D721Med (cell line): ENCODE measurements around the gene CD6.

Source experiments
- DNase-seq: peaks from one replicate; pipeline ENCODE4 v3.0.0; 2011; ENCODE audit warnings: low spot score; ENCODE audit not compliant: insufficient read length
- FAIRE-seq: peaks from 2 replicates; lab custom pipeline; 2011; peaks lifted over from hg19 to GRCh38; lab: Jason Lieb, UNC
- TF ChIP-seq, protein P1 (sequence below): IDR thresholded peaks from 2 replicates; pipeline ENCODE4 v1.5.1; 2012; ENCODE audit warnings: mild to moderate bottlenecking, control low read depth; ENCODE audit not compliant: insufficient read depth; ENCODE audit errors: missing control alignments

The CD6 gene

DNA sequence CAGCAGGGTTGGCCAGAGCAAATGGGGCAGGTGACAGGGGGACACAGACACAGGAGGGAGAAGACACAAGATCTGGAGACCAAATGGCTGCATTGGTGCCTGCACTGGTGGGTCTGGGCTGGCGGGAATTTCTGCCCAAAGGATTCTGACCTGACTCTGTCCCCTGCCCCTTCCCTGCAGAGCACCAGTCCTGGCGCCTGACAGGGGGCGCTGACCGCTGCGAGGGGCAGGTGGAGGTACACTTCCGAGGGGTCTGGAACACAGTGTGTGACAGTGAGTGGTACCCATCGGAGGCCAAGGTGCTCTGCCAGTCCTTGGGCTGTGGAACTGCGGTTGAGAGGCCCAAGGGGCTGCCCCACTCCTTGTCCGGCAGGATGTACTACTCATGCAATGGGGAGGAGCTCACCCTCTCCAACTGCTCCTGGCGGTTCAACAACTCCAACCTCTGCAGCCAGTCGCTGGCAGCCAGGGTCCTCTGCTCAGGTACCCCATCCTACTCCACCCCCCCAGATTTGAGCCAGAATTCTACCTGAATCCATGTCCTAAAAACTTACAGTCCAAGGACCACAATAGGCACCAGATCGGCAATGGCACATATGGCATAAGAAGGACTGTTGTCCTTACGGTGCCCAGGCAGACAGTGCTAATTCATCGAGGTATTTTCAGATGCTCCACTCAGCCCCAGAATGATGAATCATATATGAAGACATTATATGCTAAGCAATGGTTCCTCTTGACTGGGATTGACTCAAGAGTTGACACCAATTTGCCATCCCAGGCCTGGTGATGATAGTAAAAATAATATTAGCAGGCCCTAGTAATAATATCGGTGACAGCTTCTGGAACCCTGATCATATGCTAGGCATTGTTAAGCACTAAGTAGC lies 38.2 kb downstream of the CD6 start:
- FAIRE-seq: no peak
- DNase-seq: no peak
- TF ChIP-seq, protein P1, sequence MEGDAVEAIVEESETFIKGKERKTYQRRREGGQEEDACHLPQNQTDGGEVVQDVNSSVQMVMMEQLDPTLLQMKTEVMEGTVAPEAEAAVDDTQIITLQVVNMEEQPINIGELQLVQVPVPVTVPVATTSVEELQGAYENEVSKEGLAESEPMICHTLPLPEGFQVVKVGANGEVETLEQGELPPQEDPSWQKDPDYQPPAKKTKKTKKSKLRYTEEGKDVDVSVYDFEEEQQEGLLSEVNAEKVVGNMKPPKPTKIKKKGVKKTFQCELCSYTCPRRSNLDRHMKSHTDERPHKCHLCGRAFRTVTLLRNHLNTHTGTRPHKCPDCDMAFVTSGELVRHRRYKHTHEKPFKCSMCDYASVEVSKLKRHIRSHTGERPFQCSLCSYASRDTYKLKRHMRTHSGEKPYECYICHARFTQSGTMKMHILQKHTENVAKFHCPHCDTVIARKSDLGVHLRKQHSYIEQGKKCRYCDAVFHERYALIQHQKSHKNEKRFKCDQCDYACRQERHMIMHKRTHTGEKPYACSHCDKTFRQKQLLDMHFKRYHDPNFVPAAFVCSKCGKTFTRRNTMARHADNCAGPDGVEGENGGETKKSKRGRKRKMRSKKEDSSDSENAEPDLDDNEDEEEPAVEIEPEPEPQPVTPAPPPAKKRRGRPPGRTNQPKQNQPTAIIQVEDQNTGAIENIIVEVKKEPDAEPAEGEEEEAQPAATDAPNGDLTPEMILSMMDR: no peak

DNA sequence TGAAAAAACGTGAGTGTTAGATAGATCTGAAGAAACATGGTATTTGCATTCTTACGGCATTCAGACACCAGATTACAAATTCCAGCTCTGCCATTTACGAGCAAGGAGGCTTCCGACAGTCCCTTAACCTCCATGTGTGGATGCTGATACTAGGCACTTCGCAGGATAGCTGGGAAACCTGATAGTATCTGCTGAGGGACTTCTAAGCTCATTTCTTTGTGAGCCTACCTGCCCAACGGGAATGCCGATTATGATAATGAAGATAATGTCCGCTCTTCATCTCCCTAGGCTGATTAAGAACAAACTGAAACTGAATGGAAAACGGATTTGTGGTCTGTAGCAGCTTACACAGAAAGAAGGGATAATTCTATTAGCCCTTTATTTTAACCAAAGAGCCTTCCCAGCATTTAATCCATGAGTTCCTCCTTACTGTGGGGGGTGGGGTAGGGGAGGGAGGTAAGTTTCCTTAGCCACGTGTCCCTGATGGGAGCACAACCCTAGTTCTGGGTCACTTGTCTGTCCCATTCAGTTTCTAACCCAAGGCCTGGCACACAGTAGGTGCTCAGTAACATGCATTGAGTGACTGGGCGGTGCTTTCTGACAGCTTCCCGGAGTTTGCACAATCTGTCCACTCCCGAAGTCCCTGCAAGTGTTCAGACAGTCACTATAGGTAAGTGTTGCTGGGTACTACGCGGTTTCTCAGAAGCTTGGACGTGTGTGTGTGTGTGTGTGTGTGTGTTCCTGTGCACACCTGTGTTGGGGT lies 39.2 kb downstream of the CD6 start:
- TF ChIP-seq, protein P1: no peak
- DNase-seq (peak; percentile 83), FAIRE-seq (peak; percentile 96)

DNA sequence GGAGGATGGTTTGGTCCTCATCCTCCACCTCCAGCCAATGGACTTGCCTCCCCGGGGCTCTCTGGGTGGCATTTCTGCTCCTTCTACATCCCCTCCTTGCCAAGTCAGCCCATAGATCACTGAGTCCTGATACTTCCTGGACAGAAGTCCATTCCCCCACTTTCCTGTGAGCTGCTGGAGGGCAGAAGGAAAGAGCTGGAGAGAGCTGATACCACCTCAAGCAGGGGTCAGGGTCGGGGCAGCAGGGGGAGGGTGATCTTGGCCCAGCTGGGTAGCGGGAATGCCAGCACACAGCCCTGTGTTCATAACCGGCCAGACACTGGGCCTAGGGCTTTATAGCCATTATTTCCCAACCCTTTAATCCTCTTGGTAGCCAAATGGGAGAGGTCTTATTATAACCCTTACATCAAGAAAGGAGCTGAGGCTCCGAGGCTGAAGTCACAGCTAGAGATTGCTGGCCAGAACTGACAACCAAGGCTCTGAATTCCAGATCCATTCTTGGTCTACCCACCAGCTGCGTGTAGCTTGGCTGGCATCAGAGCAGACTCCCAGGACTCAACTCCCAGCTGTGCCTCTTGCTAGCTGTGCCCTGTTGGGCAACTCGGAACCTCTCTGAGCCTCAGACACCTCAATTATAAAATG lies 39.9 kb downstream of the CD6 start:
- TF ChIP-seq, protein P1: no peak
- FAIRE-seq (no peak), DNase-seq (no peak)

DNA sequence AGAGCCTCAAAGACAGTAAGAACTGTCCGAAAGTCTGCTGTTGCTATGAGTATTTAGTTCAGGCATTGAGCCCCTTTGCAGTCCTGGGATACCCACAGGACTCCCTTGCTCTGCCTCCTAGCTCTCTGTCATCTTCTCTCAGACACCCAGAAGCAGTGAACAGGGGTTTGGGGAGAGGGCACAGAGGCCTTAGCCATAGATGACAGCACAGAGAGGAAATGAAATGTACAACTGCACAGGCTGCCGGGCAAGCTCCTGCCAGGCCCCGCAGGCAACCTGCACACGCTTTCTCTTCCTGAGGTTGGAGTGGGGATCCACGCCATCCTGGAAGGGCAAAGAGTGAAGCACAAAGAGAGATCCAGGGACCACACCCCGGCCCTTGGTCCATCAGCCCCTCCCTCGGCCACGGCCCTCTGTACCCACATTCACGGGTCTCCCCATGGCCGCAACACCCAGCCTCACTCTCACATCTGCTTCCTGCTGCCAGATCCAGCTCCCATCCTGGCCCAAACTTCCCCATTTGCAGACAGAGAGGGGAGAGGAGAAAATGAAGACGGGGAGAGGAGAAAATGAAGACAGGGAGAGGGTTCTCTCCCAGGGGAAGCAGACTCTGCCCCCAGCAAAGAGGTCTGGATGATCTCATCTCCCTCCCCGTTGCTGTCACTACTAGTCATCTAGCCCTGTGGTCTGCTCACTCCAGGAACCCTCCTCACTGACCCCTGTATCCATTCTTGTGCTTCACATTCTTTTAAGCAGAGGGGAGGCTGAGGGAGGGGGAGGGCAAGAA lies 40.7 kb downstream of the CD6 start:
- TF ChIP-seq, protein P1: no peak
- FAIRE-seq (no peak), DNase-seq (no peak)

DNA sequence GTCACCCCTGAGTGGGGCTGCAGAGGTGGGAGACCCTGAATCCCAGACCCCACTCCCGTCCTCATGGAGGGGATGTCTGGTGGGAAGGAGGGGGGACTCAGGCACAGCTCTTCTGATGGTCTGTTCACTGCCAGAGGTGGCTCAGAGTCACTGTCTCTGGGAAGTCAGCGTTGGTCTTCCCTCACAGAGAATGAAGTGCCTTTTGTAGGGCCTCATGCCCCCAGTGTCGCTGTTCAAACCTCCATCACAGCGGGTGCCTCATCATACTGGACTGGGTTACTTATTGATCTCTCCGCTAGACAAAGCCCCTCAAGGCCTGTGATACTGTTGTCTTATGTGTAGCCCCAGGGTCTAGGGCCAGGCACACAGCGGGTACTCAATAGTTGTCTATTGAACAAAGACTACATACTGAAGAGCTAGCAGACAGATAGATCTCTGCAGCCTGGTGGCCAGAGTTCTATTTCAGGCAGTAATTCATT lies 41.3 kb downstream of the CD6 start:
- no peak for DNase-seq
- TF ChIP-seq, protein P1: no peak
- FAIRE-seq: no peak

DNA sequence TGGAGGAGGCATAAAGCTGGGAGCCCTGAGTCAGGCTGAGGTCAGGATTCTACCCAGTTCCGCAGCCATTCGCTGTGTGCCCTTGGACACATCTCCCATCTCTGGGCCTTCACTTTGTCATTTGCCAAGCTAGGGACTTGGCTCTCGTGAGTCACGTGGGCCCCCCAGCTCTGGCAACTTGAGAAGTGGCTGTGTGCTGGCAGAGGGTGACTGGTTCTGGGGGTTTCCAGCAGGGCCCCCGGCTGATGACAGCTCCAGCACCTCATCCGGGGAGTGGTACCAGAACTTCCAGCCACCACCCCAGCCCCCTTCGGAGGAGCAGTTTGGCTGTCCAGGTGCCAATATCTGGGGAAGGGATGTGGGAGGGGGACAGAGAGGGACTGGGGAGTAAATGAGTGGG lies 46.6 kb downstream of the CD6 start:
- TF ChIP-seq, protein P1: no peak
- DNase-seq: no peak
- no peak for FAIRE-seq
